K562 (cell line): ENCODE measurements around the gene CIAO3. TPM values are rescaled to one million over a fixed set of nuclear protein-coding genes. Genes with fewer than 3 reads are reported as not detected.

Source experiments
- CTCFL ChIP-seq: IDR thresholded peaks from 2 replicates; pipeline ENCODE4 v1.6.1; 2011; ENCODE audit warnings: borderline replicate concordance, low read depth, mild to moderate bottlenecking, moderate library complexity, low read length; ENCODE audit not compliant: insufficient read depth, poor library complexity, severe bottlenecking
- ZBTB7A ChIP-seq: IDR thresholded peaks from 2 replicates; pipeline ENCODE4 v1.6.1; 2011; ENCODE audit warnings: low read depth, mild to moderate bottlenecking, low read length, moderate library complexity, borderline replicate concordance; ENCODE audit not compliant: control insufficient read depth
- polyA plus RNA-seq, 8 experiments: library from polyadenylated mRNA; depleted of rRNA in 4 of 8; stranded (reverse) in 5 of 8; unstranded in 3 of 8; fragments of >200 nt; fragmentation: Nextera tagmentation in 2 of 8; fragmentation: Illumina TruSeq in 1 of 8; extraction: Ambion mirVana in 2 of 8; extraction: Trizol in 1 of 8; gene quantifications; 2 replicates each; pipeline versions ENCODE4 v1.2.1 to v1.2.3, GENCODE V29; 2011 to 2014; ENCODE audit warnings: inconsistent platforms in 1 of 8, missing spikeins in 1 of 8
- total RNA-seq, 7 experiments: library from RNA; depleted of rRNA in 6 of 7; stranded (reverse); fragments of >200 nt in 6 of 7; fragmentation: Illumina TruSeq in 2 of 7; extraction: Trizol in 2 of 7; gene quantifications; 2 replicates each; pipeline versions ENCODE4 v1.2.1 to v1.2.3, GENCODE V29; 2011 to 2021; ENCODE audit warnings: low replicate concordance in 1 of 7
- TF ChIP-seq, protein P1 (sequence below): fragments of 450-650 bp; IDR thresholded peaks from 2 replicates; pipeline ENCODE4 v1.7.0; 2016; ENCODE audit warnings: borderline replicate concordance

CIAO3 gene
- total and polyA plus RNA-seq, 9 of the 15 experiments (the other 6 are each of a cell fraction or from before 2014, with no cell fraction given) = 2.2 to 35.6 (median 18.7) TPM

- TF ChIP-seq CTCFL (no peak), ZBTB7A (peak; percentile 31; the same call in 1 of the 2 replicates)
- TF ChIP-seq, protein P1, sequence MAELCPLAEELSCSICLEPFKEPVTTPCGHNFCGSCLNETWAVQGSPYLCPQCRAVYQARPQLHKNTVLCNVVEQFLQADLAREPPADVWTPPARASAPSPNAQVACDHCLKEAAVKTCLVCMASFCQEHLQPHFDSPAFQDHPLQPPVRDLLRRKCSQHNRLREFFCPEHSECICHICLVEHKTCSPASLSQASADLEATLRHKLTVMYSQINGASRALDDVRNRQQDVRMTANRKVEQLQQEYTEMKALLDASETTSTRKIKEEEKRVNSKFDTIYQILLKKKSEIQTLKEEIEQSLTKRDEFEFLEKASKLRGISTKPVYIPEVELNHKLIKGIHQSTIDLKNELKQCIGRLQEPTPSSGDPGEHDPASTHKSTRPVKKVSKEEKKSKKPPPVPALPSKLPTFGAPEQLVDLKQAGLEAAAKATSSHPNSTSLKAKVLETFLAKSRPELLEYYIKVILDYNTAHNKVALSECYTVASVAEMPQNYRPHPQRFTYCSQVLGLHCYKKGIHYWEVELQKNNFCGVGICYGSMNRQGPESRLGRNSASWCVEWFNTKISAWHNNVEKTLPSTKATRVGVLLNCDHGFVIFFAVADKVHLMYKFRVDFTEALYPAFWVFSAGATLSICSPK = no peak
Measured at GRCh38 chr16:714558-715476, 26.0 kb downstream of the CIAO3 start, which contains the start of gene METRN (continued).
